Measurements from ENCODE around the gene DCDC2C. TPM values are rescaled to one million over a fixed set of nuclear protein-coding genes. Genes with fewer than 3 reads are reported as not detected.

Gene DCDC2C
- total RNA-seq, 1 donor from 2014 or later, result not detected

- Mint-ChIP-seq H3K27me3 (ENCODE audit: insufficient read depth, low read depth) (peaks cover 5% of the 10 kb centered on the region), H3K27ac (no peak overlapping the region), H3K4me3 (no peak overlapping the region), H3K9me3 (peaks cover 45% of the 10 kb centered on the region), H3K4me1 (no peaks in the 10 kb centered on the region), H3K36me3 (no peaks in the 10 kb centered on the region)
- DNase-seq (ENCODE audit: low spot score), result no peak
- H3K4me1 ChIP-seq, result no peaks in the 10 kb centered on the region
- no peaks in the 10 kb centered on the region for H3F3A ChIP-seq (ENCODE audit: low read depth)
- H3K36me3 ChIP-seq, result no peaks in the 10 kb centered on the region
- H3K27me3 ChIP-seq, result no peaks in the 10 kb centered on the region
- no peak overlapping the region for H3K9ac ChIP-seq
- TF ChIP-seq EZH2phosphoT487 (IDR thresholded peaks at IDR 0.05) (no peak), CTCF (IDR thresholded peaks at IDR 0.05) (no peak), EZH2 (IDR thresholded peaks at IDR 0.05) (no peak)
- H3K4me3 ChIP-seq, result no peak overlapping the region
- H3K79me2 ChIP-seq (ENCODE audit: low read depth), result no peaks in the 10 kb centered on the region
- no peak overlapping the region for H3K27ac ChIP-seq
- no peak overlapping the region for H2AFZ ChIP-seq (replicated peaks)
- H4K20me1 ChIP-seq (ENCODE audit: low read depth), result no peaks in the 10 kb centered on the region
- no peaks in the 10 kb centered on the region for H3K9me3 ChIP-seq (ENCODE audit: low read depth)
- no peak overlapping the region for H3K4me2 ChIP-seq
Observed at GRCh38 chr2:3895021-3895420, 191.6 kb downstream of the DCDC2C start.

Other genes starting within 250 kb of the DCDC2C start
- gene ADI1, start 184.0 kb upstream of the DCDC2C start, total RNA-seq (ENCODE audit: low replicate concordance), result 19.0 and 29.3 TPM in 2 replicates
- 26.8 and 28.2 TPM in 2 replicates for gene RNASEH1, start 145.2 kb upstream of the DCDC2C start, total RNA-seq (ENCODE audit: low replicate concordance)
- 5,433 and 5,441 TPM in 2 replicates for gene RPS7, start 128.3 kb upstream of the DCDC2C start, total RNA-seq (ENCODE audit: low replicate concordance)
- gene COLEC11, start 108.5 kb upstream of the DCDC2C start, total RNA-seq (ENCODE audit: low replicate concordance), result not detected in 2 replicates
- not detected in 2 replicates for gene ALLC, start 45.4 kb upstream of the DCDC2C start, total RNA-seq (ENCODE audit: low replicate concordance)

Measured in neural progenitor cell (in vitro differentiated cells).